OCI-LY7 (cell line): ENCODE data around the gene TMC5. TPM values are rescaled to one million over a fixed set of nuclear protein-coding genes. Genes with fewer than 3 reads are reported as not detected.

Source experiments
- BruUV-seq: library from RNA; stranded (reverse); fragments of 400-500 nt; replicated peaks from 2 replicates; lab custom pipeline; 2021; lab: Mats Ljungman, UMichigan
- CTCF ChIA-PET: fragments of 300-600 bp; sonication (Branson Sonifier 250); formaldehyde crosslinking; loops from one replicate; lab custom pipeline; 2022; ENCODE audit warnings: antibody characterized with exemption; ENCODE audit not compliant: unreplicated experiment; lab: Charles Lee
- POLR2A ChIA-PET: fragments of 300-600 bp; sonication (Branson Sonifier 250); formaldehyde crosslinking; loops from one replicate; lab custom pipeline; 2022; ENCODE audit warnings: antibody characterized with exemption; lab: Charles Lee
- DNase-seq: peaks from one replicate; pipeline ENCODE4 v3.0.0-alpha.2; 2015; ENCODE audit warnings: low spot score
- H2AFZ ChIP-seq: fragments of 200-600 bp; sonication (generic), shearing (Covaris generic); 2 replicates; pipeline ENCODE4 v1.6.1; 2014; ENCODE audit warnings: mild to moderate bottlenecking, antibody characterized with exemption, low read length, moderate library complexity
- H3K27ac ChIP-seq: fragments of 200-600 bp; sonication (generic); 2 replicates; pipeline ENCODE4 v1.5.1; 2014; ENCODE audit warnings: mixed run types, low read depth, mild to moderate bottlenecking, moderate library complexity, low read length, inconsistent platforms; ENCODE audit not compliant: poor library complexity, severe bottlenecking
- H3K36me3 ChIP-seq: fragments of 200-600 bp; sonication (generic); 2 replicates; pipeline ENCODE4 v1.6.1; 2014; ENCODE audit warnings: mild to moderate bottlenecking, antibody characterized with exemption, low read length, moderate library complexity, mixed read lengths; ENCODE audit not compliant: insufficient read depth
- H3K4me1 ChIP-seq: fragments of 200-600 bp; sonication (generic); 2 replicates; pipeline ENCODE4 v1.5.1; 2014; ENCODE audit warnings: mild to moderate bottlenecking, low read length; ENCODE audit not compliant: insufficient read depth, poor library complexity, severe bottlenecking
- H3K4me2 ChIP-seq: fragments of 200-600 bp; sonication (generic); 2 replicates; pipeline ENCODE4 v1.6.1; 2014; ENCODE audit warnings: mild to moderate bottlenecking, low read length
- H3K4me3 ChIP-seq: fragments of 200-600 bp; sonication (generic); 2 replicates; pipeline ENCODE4 v1.5.1; 2014; ENCODE audit warnings: mild to moderate bottlenecking, low read depth, low read length; ENCODE audit not compliant: poor library complexity, severe bottlenecking
- H3K79me2 ChIP-seq: fragments of 200-600 bp; sonication (generic); 2 replicates; pipeline ENCODE4 v1.6.1; 2016; ENCODE audit warnings: low read depth, mild to moderate bottlenecking, low read length, moderate library complexity, mixed read lengths; ENCODE audit not compliant: insufficient read depth
- H3K9me2 ChIP-seq: fragments of 200-600 bp; sonication (generic); 2 replicates; pipeline ENCODE4 v1.6.1; 2016; ENCODE audit warnings: mild to moderate bottlenecking, low read length, mixed read lengths; ENCODE audit not compliant: insufficient read depth
- H3K9me3 ChIP-seq: fragments of 200-600 bp; sonication (generic); 2 replicates; pipeline ENCODE4 v1.6.1; 2014; ENCODE audit warnings: mild to moderate bottlenecking, mixed run types, low read length, mixed read lengths
- H4K20me1 ChIP-seq: fragments of 200-600 bp; sonication (generic); 2 replicates; pipeline ENCODE4 v1.6.1; 2014; ENCODE audit warnings: mild to moderate bottlenecking, antibody characterized with exemption, low read length, moderate library complexity, mixed read lengths; ENCODE audit not compliant: insufficient read depth
- EZH2phosphoT487 ChIP-seq: fragments of 200-600 bp; sonication (generic); IDR thresholded peaks from 2 replicates; pipeline ENCODE4 v1.6.1; 2018; ENCODE audit warnings: low read depth, borderline replicate concordance, mild to moderate bottlenecking, mixed run types, antibody characterized with exemption, low read length, moderate library complexity, mixed read lengths
- intact Hi-C: fragments of 100-400 bp; cut with micrococcal nuclease; formaldehyde crosslinking; loops from one replicate; pipeline ENCODE4 v1.10.0; 2022; ENCODE audit not compliant: unreplicated experiment
- total RNA-seq, 2 experiments: library from RNA; depleted of rRNA in 1 of 2; stranded (reverse); fragments of >200 nt in 1 of 2; shearing (Covaris generic) in 1 of 2; gene quantifications; 2 replicates each; pipeline ENCODE4 v1.2.3, GENCODE V29; 2014 to 2022
- TF ChIP-seq, protein P1 (sequence below): fragments of 200-600 bp; sonication (generic); conservative IDR thresholded peaks from 2 replicates; pipeline ENCODE4 v1.5.1; 2014; ENCODE audit warnings: mild to moderate bottlenecking, antibody characterized with exemption, low read length, moderate library complexity, mixed read lengths

Gene TMC5
- total RNA-seq, 2 experiments from 2014 or later, result not detected

DNA sequence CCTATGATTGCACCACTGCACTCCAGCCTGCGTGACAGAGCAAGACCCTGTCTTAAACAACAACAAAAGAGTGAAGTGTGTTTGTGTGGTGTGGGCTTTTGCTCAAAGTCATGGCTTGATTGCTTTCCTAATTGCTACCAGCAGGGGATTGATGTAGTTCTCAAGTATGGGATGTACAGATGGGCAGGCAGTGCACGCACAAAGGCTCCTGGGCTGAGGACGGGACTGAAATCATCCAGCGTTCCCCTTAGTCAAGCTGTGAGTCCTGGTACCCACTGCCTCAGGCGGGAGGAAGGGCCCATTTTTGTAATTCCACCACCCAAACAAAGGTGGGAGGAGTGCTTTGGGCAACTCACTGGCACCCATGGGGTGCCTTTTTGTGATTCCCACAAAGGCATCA lies 56.9 kb downstream of the TMC5 start:
- no peak for DNase-seq
- TF ChIP-seq, protein P1, sequence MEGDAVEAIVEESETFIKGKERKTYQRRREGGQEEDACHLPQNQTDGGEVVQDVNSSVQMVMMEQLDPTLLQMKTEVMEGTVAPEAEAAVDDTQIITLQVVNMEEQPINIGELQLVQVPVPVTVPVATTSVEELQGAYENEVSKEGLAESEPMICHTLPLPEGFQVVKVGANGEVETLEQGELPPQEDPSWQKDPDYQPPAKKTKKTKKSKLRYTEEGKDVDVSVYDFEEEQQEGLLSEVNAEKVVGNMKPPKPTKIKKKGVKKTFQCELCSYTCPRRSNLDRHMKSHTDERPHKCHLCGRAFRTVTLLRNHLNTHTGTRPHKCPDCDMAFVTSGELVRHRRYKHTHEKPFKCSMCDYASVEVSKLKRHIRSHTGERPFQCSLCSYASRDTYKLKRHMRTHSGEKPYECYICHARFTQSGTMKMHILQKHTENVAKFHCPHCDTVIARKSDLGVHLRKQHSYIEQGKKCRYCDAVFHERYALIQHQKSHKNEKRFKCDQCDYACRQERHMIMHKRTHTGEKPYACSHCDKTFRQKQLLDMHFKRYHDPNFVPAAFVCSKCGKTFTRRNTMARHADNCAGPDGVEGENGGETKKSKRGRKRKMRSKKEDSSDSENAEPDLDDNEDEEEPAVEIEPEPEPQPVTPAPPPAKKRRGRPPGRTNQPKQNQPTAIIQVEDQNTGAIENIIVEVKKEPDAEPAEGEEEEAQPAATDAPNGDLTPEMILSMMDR, result no peak
- TF ChIP-seq EZH2phosphoT487, result no peak
- Histone ChIP-seq H3K79me2 (no peaks in the 10 kb centered on the region), H3K4me1 (no peaks in the 10 kb centered on the region), H3K9me2 (no peaks in the 10 kb centered on the region), H3K36me3 (no peaks in the 10 kb centered on the region), H3K4me2 (no peak overlapping the region), H3K4me3 (no peak overlapping the region), H4K20me1 (no peaks in the 10 kb centered on the region), H2AFZ (no peak overlapping the region), H3K9me3 (no peaks in the 10 kb centered on the region), H3K27ac (no peak overlapping the region)
- CTCF ChIA-PET, result no interaction called here
- intact Hi-C loops, result no loop called here
- POLR2A ChIA-PET, result interaction anchor here (0.6 kb wide), 1 partner anchor 331 kb away, joined by 8 read pairs; no protein-coding TSS in a partner anchor
- no TSS peak for BruUV-seq

DNA sequence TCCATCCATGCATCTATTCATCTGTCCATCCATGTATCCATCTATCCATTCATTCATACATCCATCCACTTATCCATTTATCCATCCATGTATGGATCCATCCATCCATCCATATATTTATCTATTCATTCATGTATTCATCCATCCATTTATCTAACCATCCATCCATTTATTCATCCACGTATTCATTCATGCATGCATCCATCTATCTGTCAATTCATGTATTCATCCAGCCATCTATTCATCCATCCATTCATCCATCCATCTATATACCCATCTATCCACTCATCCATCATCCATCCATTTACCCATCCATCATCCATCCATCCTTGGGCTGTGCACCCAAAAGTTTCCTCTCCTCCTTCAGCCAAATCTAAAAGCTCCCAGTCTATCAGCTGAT lies 60.8 kb downstream of the TMC5 start:
- no peaks in the 10 kb centered on the region for H3K79me2 ChIP-seq
- no peak overlapping the region for H3K4me3 ChIP-seq
- no peaks in the 10 kb centered on the region for H3K9me2 ChIP-seq
- DNase-seq, result no peak
- H3K36me3 ChIP-seq, result no peaks in the 10 kb centered on the region
- CTCF ChIA-PET, result no interaction called here
- no peak overlapping the region for H3K4me2 ChIP-seq
- intact Hi-C loops, result no loop called here
- no peaks in the 10 kb centered on the region for H3K9me3 ChIP-seq
- TF ChIP-seq, protein P1, result no peak
- H4K20me1 ChIP-seq, result no peaks in the 10 kb centered on the region
- H3K4me1 ChIP-seq, result no peaks in the 10 kb centered on the region
- POLR2A ChIA-PET, result no interaction called here
- no peak overlapping the region for H3K27ac ChIP-seq
- H2AFZ ChIP-seq, result no peak overlapping the region
- no TSS peak for BruUV-seq

DNA sequence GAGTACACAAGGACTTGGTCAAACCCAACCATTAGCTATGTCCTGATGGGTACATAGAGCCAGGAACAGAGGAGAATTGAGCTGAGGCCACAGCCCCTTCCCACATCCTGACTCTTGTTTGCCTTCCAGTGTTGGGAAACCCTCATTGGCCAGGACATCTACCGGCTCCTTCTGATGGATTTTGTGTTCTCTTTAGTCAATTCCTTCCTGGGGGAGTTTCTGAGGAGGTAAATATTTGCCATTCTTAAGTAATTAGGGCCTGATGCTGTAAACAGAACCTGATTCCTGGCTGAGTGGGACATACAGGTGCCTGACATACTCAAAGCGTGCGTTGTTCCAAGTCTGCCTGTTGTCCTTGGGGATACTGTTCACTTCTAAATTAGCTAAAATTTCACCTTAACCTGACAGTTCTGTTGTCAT lies 61.6 kb downstream of the TMC5 start:
- DNase-seq, result no peak
- TF ChIP-seq EZH2phosphoT487, result no peak
- TF ChIP-seq, protein P1, result no peak
- no peaks in the 10 kb centered on the region for H3K79me2 ChIP-seq
- H3K4me2 ChIP-seq, result no peak overlapping the region
- no peaks in the 10 kb centered on the region for H3K36me3 ChIP-seq
- H3K9me3 ChIP-seq, result no peaks in the 10 kb centered on the region
- POLR2A ChIA-PET, result no interaction called here
- no peaks in the 10 kb centered on the region for H3K4me1 ChIP-seq
- H2AFZ ChIP-seq, result no peak overlapping the region
- intact Hi-C loops, result no loop called here
- H4K20me1 ChIP-seq, result no peaks in the 10 kb centered on the region
- H3K9me2 ChIP-seq, result no peaks in the 10 kb centered on the region
- no peak overlapping the region for H3K4me3 ChIP-seq
- CTCF ChIA-PET, result no interaction called here
- H3K27ac ChIP-seq, result no peak overlapping the region
- BruUV-seq, result no TSS peak
